Measurements from ENCODE around the gene PDE4D. TPM values are rescaled to one million over a fixed set of nuclear protein-coding genes. Genes with fewer than 3 reads are reported as not detected.

The PDE4D gene
- total RNA-seq, 2 experiments from 2014 or later, result 75.5 to 80.7 TPM

DNA sequence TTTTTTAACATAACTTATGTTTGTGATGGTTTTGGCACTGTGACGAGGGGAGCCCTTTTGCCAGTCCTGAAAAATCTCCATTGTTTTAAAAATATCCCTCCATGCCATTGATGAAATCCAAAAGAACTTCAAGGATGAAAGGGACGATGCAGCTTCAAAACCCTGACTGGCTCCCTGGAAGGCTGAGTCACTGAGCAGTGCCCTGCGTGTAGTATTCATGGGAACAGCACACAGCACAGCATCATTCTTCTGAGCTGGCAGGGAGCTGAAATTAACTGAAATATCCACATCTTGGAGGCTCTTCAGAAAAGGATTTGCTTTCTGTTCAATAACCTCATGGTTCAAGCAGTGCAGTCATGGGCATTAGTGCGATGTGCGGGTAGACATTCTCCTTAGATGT, 29.7 kb downstream of the PDE4D start:
- Mint-ChIP-seq H3K27me3 (peaks cover 3% of the 10 kb centered on the region), H3K36me3 (ENCODE audit: low read depth) (no peaks in the 10 kb centered on the region), H3K9me3 (no peaks in the 10 kb centered on the region)

DNA sequence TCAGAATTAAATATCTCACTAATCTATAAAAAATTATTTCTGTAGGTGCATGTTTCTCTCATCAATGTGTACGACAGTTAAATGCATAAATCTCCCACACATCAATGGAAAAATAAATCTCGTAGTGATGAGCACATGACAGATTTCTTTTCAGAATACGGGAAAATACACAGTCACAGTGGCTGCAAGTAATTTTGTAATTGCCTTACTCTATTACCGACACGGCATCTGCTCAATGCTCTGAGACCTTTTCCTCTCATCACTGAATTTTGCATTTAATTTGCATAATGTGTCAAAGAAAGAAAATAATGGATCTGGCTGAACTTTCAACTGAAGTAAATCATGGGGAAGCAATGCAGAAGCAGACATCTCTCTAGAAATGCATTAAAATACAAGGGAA, 37.2 kb downstream of the PDE4D start:
- DNase-seq (no peak), ATAC-seq (no peak)
- Mint-ChIP-seq H3K27me3 (peaks cover 1% of the 10 kb centered on the region), H3K36me3 (ENCODE audit: low read depth) (no peaks in the 10 kb centered on the region), H3K4me1 (ENCODE audit: low read depth) (no peaks in the 10 kb centered on the region), H3K27ac (no peak overlapping the region), H3K4me3 (no peak overlapping the region), H3K9me3 (no peaks in the 10 kb centered on the region)
- POLR2A ChIA-PET, result no interaction called here
- CTCF ChIA-PET, result interaction anchor here (1.4 kb wide), 1 partner anchor 46 kb away, joined by 4 read pairs; no protein-coding TSS in a partner anchor
- TF ChIP-seq, protein P1, sequence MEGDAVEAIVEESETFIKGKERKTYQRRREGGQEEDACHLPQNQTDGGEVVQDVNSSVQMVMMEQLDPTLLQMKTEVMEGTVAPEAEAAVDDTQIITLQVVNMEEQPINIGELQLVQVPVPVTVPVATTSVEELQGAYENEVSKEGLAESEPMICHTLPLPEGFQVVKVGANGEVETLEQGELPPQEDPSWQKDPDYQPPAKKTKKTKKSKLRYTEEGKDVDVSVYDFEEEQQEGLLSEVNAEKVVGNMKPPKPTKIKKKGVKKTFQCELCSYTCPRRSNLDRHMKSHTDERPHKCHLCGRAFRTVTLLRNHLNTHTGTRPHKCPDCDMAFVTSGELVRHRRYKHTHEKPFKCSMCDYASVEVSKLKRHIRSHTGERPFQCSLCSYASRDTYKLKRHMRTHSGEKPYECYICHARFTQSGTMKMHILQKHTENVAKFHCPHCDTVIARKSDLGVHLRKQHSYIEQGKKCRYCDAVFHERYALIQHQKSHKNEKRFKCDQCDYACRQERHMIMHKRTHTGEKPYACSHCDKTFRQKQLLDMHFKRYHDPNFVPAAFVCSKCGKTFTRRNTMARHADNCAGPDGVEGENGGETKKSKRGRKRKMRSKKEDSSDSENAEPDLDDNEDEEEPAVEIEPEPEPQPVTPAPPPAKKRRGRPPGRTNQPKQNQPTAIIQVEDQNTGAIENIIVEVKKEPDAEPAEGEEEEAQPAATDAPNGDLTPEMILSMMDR (IDR thresholded peaks at IDR 0.05), result no peak
- intact Hi-C loops (cut with micrococcal nuclease), result no loop called here

More for the DNA sequence above, 29.7 kb downstream of the PDE4D start:
- no peak for DNase-seq
- no peak overlapping the region for H3K27ac Mint-ChIP-seq
- H3K4me3 Mint-ChIP-seq, result no peak overlapping the region
- TF ChIP-seq, protein P1 (IDR thresholded peaks at IDR 0.05), result no peak
- intact Hi-C loops (cut with micrococcal nuclease), result no loop called here
- no peaks in the 10 kb centered on the region for H3K4me1 Mint-ChIP-seq (ENCODE audit: low read depth)
- POLR2A ChIA-PET, result no interaction called here
- no peak for ATAC-seq
- CTCF ChIA-PET, result no interaction called here

DNA sequence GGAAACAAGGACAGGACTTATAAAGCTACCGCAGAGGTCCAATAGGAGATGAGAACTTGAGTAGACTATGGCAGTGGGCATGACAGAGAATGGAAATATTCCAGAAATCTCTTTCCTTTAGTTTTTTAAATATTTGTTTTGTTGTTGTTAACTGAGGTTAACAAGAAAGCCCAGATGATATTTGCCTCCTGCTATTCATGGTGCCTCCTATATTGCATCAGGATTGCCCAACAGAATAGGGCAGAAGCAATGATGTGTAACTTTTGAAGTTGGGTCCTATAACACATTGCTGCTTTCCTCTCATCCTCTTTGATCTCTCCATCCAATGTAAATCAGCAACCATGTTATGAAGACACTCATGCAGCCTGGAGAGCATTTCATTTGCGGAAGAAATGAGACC, 42.8 kb downstream of the PDE4D start:
- Mint-ChIP-seq H3K27me3 (peaks cover 3% of the 10 kb centered on the region), H3K4me1 (ENCODE audit: low read depth) (no peaks in the 10 kb centered on the region), H3K9me3 (no peaks in the 10 kb centered on the region), H3K27ac (no peak overlapping the region), H3K4me3 (no peak overlapping the region), H3K36me3 (ENCODE audit: low read depth) (no peaks in the 10 kb centered on the region)
- DNase-seq, result no peak
- ATAC-seq, result no peak
- ChIA-PET CTCF (interaction anchor here (0.6 kb wide), 1 partner anchor 20 kb away, joined by 3 read pairs; no protein-coding TSS in a partner anchor), POLR2A (no interaction called here)
- intact Hi-C loops (cut with micrococcal nuclease), result no loop called here
- TF ChIP-seq, protein P1 (IDR thresholded peaks at IDR 0.05), result no peak

DNA sequence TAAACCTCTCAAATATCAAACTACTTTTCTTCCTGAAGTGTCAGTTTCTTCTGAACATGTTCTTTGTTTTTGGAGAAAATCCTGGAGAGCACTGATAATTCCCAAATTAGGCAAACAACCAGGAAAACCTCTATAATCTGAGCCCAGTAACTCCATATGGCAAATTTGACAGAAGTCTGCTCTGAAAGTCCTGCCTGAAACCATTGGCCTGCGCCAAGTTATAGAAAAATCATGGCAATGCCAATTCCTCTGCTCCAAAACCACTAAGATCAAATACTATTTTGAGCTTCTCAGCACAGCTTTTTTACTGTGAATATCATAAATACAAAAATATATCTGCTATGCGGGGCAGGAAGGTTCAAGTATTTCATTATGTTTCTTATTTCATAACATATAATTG, 45.9 kb downstream of the PDE4D start:
- TF ChIP-seq, protein P1 (IDR thresholded peaks at IDR 0.05), result no peak
- H3K27me3 Mint-ChIP-seq, result peaks cover 3% of the 10 kb centered on the region
- intact Hi-C loops (cut with micrococcal nuclease), result no loop called here
- H3K4me3 Mint-ChIP-seq, result no peak overlapping the region
- H3K27ac Mint-ChIP-seq, result no peak overlapping the region
- POLR2A ChIA-PET, result no interaction called here
- CTCF ChIA-PET, result no interaction called here
- H3K36me3 Mint-ChIP-seq (ENCODE audit: low read depth), result no peaks in the 10 kb centered on the region
- no peaks in the 10 kb centered on the region for H3K9me3 Mint-ChIP-seq
- ATAC-seq, result no peak
- H3K4me1 Mint-ChIP-seq (ENCODE audit: low read depth), result no peaks in the 10 kb centered on the region
- no peak for DNase-seq

DNA sequence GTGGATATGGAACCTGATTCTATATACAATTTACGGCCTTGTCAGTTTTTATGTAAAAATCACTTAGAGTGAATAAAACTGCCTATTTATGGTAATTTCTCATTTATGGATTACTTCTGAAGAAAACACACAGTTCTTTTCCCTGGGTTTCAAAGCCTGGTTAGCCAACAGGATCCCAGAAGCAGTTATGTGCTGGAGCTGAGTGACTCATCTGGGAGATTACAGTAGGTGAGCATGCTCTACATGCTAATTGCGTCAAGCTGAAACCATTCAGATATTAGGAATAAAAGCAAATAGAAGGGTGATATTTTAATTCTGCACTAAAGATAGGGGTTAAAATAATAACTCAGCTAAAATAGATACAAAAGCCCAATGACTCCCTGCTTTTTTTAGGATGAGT, 47.8 kb downstream of the PDE4D start:
- H3K27ac Mint-ChIP-seq, result no peak overlapping the region
- H3K9me3 Mint-ChIP-seq, result no peaks in the 10 kb centered on the region
- CTCF ChIA-PET, result no interaction called here
- no peaks in the 10 kb centered on the region for H3K4me1 Mint-ChIP-seq (ENCODE audit: low read depth)
- intact Hi-C loops (cut with micrococcal nuclease), result no loop called here
- POLR2A ChIA-PET, result no interaction called here
- no peaks in the 10 kb centered on the region for H3K36me3 Mint-ChIP-seq (ENCODE audit: low read depth)
- ATAC-seq (no peak), DNase-seq (no peak)
- H3K4me3 Mint-ChIP-seq, result no peak overlapping the region
- TF ChIP-seq, protein P1 (IDR thresholded peaks at IDR 0.05), result no peak
- peaks cover 5% of the 10 kb centered on the region for H3K27me3 Mint-ChIP-seq
